ENCODE measurements around the gene DNAJC16.

DNA sequence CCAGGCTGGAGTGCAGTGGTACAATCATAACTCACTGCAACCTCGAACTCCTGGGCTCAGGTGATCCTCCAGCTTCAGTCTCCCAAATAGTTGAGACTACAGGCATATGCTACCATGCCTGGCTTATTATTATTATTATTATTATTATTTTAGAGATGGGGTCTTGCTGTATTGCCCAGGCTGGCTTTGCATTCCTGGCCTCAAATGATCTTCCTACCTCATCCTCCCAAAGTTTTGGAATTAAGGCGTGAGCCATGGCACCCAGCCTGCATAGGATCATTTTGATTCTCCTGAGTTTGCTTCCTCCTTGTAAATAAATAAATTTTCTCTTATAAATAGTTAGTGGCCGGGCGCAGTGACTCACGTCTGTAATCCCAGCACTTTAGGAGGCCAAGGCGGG is 96.8 kb downstream of the DNAJC16 start:
- TF ChIP-seq CTCF (conservative IDR thresholded peaks at IDR 0.05 in 1 of 2, IDR thresholded peaks at IDR 0.05 in 1 of 2; ENCODE audit: low read depth in 1 of 2, low read length in 2 of 2) (no peak), EZH2 (IDR thresholded peaks at IDR 0.05; ENCODE audit: low read length, missing control alignments) (no peak)
